Measurements from ENCODE around the gene NR3C2.

NR3C2 gene

DNA sequence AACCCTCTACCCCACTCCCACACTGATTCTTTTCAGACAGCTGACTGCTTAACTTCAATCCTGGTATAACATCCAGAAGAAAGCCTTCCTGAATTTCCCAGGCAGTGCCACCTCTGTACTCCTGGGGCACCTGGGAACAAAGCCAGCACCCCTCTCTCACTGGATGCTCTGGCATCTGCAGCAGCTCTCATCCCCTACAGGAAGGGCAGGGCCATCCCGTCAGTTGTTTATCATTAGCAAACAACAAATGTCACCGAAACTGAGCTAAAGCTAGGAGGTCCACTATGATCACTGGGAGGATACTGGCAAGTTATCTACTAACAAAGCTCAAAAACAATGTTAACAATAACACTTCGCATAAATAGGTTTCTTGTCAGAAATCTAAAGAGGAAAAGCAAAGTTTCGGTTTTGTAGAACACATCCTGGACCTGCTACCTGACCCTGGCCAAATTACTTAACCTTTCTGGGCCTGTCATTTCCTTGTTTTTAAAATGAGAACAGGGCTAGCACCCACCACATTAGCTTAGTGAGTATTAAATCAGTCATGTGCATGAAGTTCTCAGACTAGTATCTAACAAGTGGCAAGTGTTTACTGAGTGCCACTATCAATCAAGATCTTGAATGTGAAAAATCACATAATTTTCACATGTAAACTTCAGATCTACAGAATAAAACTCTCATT lies 86.6 kb downstream of the NR3C2 start:
- H3K27ac ChIP-seq, result no peak overlapping the region
- TF ChIP-seq, protein P1, sequence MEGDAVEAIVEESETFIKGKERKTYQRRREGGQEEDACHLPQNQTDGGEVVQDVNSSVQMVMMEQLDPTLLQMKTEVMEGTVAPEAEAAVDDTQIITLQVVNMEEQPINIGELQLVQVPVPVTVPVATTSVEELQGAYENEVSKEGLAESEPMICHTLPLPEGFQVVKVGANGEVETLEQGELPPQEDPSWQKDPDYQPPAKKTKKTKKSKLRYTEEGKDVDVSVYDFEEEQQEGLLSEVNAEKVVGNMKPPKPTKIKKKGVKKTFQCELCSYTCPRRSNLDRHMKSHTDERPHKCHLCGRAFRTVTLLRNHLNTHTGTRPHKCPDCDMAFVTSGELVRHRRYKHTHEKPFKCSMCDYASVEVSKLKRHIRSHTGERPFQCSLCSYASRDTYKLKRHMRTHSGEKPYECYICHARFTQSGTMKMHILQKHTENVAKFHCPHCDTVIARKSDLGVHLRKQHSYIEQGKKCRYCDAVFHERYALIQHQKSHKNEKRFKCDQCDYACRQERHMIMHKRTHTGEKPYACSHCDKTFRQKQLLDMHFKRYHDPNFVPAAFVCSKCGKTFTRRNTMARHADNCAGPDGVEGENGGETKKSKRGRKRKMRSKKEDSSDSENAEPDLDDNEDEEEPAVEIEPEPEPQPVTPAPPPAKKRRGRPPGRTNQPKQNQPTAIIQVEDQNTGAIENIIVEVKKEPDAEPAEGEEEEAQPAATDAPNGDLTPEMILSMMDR (IDR thresholded peaks at IDR 0.05), result no peak
- TF ChIP-seq ZFX (IDR thresholded peaks at IDR 0.05; ENCODE audit: borderline replicate concordance), result no peak

DNA sequence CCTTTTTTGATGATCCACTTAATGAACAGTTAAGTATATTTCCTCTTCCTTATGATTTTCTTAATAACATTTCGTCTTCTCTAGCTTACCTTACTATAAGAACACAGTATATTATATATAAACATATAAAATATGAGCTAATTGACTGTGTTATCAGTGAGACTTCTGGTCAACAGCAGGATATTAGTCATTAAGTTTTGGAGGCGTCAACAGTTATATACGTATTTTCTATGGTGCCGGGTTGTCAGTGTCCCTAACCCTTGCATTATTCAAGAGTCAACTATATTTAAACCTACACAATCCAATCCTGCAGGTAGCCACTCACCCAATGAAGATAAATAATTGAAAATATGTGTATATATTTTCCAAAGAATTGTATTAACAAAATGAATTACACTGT lies 88.0 kb downstream of the NR3C2 start:
- H3K27ac ChIP-seq, result no peak overlapping the region
- TF ChIP-seq, protein P1 (IDR thresholded peaks at IDR 0.05), result no peak
- no peak for TF ChIP-seq ZFX (IDR thresholded peaks at IDR 0.05; ENCODE audit: borderline replicate concordance)

DNA sequence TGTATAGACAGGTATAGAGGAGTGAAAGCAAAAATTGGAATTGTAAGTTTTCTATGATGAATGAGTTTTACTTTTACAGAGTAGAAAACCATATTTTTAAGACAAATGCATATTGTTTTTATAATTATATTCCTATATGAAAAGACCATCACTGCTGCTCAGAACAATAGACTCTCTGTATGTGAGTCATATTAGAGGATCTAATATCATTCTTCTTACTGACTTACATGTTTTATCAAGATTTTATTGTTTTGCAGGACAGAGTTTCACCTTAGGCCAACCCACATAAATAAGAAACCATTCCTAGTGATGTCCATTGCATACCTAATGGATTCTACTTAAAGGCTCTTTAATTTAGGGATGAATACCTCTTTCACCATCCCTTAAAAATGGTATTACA lies 88.6 kb downstream of the NR3C2 start:
- H3K27ac ChIP-seq, result no peak overlapping the region
- TF ChIP-seq, protein P1 (IDR thresholded peaks at IDR 0.05), result no peak
- no peak for TF ChIP-seq ZFX (IDR thresholded peaks at IDR 0.05; ENCODE audit: borderline replicate concordance)

DNA sequence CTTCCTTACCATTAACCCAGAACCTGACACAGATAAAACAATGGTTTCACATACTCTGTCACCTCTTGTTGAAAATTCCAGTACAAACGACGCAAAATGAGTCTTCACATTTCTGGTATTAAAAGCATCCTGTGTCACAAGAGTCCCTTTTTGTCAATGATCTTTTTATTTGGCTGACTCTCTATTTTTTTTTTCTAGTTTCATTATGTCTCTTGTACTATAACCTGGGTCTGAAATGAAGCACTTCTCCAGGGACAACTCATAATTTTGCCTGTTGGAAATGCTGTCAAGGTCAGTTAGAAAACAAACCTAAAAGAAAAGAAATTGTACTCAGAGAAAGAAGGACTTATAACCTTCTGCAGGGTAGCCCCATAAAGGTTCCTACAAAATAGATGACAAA lies 93.1 kb downstream of the NR3C2 start:
- TF ChIP-seq, protein P1 (IDR thresholded peaks at IDR 0.05), result no peak
- no peak for TF ChIP-seq ZFX (IDR thresholded peaks at IDR 0.05; ENCODE audit: borderline replicate concordance)
- no peak overlapping the region for H3K27ac ChIP-seq

DNA sequence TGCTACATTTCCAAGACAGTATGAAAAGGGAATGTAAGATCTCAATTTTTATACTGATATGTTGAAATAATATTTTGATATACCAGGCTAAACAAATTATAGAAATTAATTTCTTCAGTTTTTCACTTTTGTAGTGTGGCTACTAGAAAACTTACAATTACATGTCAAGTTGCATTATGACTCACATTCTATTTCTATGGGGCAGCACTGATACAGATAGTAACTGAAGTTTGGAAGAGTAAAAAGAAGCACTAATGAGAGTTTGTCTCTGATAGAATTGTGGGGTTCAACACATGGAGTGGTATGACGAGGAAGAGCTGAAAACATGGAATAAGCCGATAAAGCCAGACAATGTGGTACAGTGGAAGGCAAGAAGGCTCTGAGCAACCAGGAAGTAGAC lies 95.6 kb downstream of the NR3C2 start:
- TF ChIP-seq, protein P1 (IDR thresholded peaks at IDR 0.05), result no peak
- no peak for TF ChIP-seq ZFX (IDR thresholded peaks at IDR 0.05; ENCODE audit: borderline replicate concordance)
- no peak overlapping the region for H3K27ac ChIP-seq

DNA sequence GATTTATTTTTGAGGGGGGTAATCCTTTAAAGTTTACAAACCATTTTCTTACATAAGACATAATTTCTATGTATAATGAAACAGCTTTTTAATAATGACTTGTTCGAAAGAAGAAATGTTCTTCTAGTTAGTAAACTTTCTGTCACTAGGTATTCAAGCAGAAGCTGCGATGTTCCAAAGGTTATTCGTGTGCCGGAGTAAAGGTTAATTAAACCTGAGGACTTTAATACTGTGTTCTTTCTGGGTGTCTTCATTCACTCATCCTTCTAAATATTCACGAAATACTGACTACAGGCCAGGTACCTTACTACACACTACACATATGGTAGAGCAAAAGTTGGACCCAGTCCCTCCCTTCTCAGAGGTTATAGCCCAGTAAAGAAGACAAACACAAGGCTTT lies 96.7 kb downstream of the NR3C2 start:
- no peak for TF ChIP-seq ZFX (IDR thresholded peaks at IDR 0.05; ENCODE audit: borderline replicate concordance)
- TF ChIP-seq, protein P1 (IDR thresholded peaks at IDR 0.05), result no peak
- H3K27ac ChIP-seq, result no peak overlapping the region

DNA sequence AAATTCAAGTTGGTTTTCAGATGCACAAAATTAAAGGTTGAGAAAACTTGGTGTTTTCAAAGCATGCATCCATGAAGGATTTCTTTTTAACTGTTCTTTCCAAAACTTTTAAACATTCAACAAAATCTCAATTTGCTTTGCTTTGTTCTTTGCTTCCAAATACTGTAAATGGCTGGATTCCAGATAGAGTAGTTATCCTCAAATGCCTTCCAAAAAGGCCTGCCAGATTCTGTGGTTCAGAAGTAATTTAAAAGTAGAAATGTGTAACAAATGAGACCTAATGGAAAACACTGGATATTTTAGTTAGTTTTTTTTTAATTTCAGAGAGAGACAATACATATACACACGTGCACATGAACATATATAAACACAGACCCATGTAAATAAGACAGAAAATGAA lies 97.3 kb downstream of the NR3C2 start:
- no peak overlapping the region for H3K27ac ChIP-seq
- TF ChIP-seq, protein P1 (IDR thresholded peaks at IDR 0.05), result no peak
- TF ChIP-seq ZFX (IDR thresholded peaks at IDR 0.05; ENCODE audit: borderline replicate concordance), result no peak
